NK-92 (cell line): ENCODE measurements around the gene NECAB2.

Experiments used
- DNase-seq: peaks from one replicate; lab custom pipeline; 2025; ENCODE audit not compliant: unreplicated experiment; lab: John Stamatoyannopoulos, UW

NECAB2 gene

GRCh38 chr16:84042879-84043485 lies 74.9 kb downstream of the NECAB2 start:
- no peak for DNase-seq

- no peak for DNase-seq
Observed at GRCh38 chr16:84043486-84044117, 75.6 kb downstream of the NECAB2 start.

- no peak for DNase-seq
Observed at GRCh38 chr16:84044118-84044488, 76.1 kb downstream of the NECAB2 start.

- no peak for DNase-seq
Observed at GRCh38 chr16:84045001-84045817, 77.2 kb downstream of the NECAB2 start.

GRCh38 chr16:84045818-84046470 lies 77.9 kb downstream of the NECAB2 start:
- no peak for DNase-seq

GRCh38 chr16:84047206-84047605 lies 79.2 kb downstream of the NECAB2 start:
- no peak for DNase-seq

GRCh38 chr16:84047626-84048025 lies 79.6 kb downstream of the NECAB2 start:
- DNase-seq: no peak

- DNase-seq: no peak
Observed at GRCh38 chr16:84048270-84048669, 80.2 kb downstream of the NECAB2 start.

- no peak for DNase-seq
Observed at GRCh38 chr16:84048871-84049270, 80.8 kb downstream of the NECAB2 start.

GRCh38 chr16:84049403-84050060 lies 81.5 kb downstream of the NECAB2 start:
- DNase-seq: no peak

- no peak for DNase-seq
Observed at GRCh38 chr16:84050316-84050715, 82.3 kb downstream of the NECAB2 start.

- no peak for DNase-seq
Observed at GRCh38 chr16:84052071-84052622, 84.1 kb downstream of the NECAB2 start.
